HG03520 (cell line): ENCODE results near the gene LUC7L.
"Not testable (repeated sequence)": the region's sequence is repeated elsewhere in the genome, so short reads cannot be mapped to it uniquely, and the experiment has no call there.

Experiments
- ATAC-seq: cut with Tn5 transposase; IDR thresholded peaks from one replicate; pipeline ENCODE4 v1.9.1; 2021; ENCODE audit warnings: mild to moderate bottlenecking, moderate library complexity; ENCODE audit not compliant: unreplicated experiment

LUC7L gene

DNA sequence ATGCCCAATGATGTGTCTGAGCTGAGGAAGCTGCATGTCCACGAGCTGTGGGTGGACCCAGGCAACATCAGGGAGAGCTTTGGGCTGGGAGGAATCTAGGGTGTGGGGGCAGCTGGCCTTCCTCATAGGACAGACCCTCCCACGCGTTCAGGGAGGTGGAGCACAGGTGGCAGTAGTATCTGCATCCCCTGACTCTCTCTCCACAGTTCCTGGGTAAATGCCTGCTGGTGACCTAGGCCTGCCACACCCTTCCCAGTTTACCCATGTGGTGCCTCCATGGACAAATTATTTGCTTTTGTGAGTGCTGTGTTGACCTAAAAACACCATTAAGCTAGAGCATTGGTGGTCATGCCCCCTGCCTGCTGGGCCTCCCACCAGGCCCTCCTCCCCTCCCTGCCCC is 60.2 kb downstream of the LUC7L start:
- no peak for ATAC-seq

DNA sequence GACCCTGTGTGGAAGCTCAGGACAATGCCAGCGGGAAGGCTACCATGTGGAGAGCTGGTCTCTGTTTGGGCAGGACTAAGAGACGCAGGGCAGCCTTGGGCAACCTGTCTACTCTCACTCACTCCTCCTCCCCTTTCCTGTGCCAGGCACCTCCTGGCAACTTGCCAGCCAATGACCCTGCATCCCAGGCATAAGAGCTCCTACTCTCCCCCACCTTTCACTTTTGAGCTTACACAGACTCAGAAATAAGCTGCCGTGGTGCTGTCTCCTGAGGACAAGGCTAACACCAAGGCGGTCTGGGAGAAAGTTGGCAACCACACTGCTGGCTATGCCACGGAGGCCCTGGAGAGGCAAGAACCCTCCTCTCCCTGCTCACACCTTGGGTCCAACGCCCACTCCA is 60.8 kb downstream of the LUC7L start:
- ATAC-seq = no peak

GRCh38 chr16:167122-167690 is 62.0 kb downstream of the LUC7L start:
- ATAC-seq = no peak

DNA sequence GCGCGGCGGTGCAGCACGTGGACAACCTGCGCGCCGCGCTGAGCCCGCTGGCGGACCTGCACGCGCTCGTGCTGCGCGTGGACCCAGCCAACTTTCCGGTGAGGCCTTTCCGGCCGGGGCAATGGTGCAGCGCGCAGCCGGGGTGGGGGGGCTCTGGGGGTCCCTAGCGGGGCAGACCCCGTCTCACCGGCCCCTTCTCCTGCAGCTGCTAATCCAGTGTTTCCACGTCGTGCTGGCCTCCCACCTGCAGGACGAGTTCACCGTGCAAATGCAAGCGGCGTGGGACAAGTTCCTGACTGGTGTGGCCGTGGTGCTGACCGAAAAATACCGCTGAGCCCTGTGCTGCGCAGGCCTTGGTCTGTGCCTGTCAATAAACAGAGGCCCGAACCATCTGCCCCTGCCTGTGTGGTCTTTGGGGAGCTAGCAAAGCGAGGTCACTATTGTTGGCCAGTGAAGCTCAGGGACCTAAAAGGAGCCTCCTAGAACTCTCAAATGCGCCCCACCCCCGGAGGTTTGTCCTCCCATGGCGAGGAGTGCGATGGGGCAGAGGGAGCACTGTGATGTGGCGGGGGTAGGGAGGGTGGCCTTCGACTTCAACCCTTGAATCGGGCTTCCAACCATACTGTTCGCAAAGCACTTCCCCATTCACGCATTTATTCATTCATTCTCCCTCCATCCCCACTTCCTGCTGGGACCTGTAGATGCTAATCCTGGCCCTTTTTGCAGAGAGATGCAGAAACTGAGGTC is 62.7 kb downstream of the LUC7L start:
- ATAC-seq = no peak

- no peak for ATAC-seq
Observed at GRCh38 chr16:165539-166374, 63.5 kb downstream of the LUC7L start, which contains the start of gene HBM. Gene HBM (plus strand): TSS chr16:165978. CDS start chr16:165998, 20 bp downstream.

DNA sequence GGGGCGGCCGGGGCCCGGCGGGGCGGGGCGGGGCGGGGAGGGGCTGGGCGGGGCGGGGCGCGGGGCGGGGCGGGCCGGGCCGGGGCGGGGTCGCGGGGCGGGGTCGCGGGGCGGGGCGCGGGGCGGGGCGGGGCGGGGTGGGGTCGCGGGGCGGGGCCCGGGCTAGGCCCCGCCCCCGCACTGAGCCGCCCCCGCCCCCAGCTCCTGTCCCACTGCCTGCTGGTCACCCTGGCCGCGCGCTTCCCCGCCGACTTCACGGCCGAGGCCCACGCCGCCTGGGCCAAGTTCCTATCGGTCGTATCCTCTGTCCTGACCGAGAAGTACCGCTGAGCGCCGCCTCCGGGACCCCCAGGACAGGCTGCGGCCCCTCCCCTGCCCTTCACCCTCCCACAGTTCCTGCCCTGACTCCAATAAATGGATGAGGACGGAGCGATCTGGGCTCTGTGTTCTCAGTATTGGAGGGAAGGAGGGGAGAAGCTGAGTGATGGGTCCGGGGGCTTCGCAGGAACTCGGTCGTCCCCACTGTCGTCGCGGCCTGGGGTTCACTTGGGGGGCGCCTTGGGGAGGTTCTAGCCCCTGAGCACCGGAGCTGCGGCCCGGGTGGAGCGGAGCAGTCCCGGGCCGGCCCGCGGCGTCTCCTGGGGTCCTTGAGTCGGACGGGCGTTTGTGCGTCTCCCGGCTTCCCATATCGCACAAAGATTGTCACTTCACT is 64.3 kb downstream of the LUC7L start:
- no peak for ATAC-seq

- ATAC-seq = not testable (repeated sequence)
Observed at GRCh38 chr16:164134-164823, 65.0 kb downstream of the LUC7L start.

- ATAC-seq = not testable (repeated sequence)
Observed at GRCh38 chr16:163696-164095, 65.6 kb downstream of the LUC7L start.

- ATAC-seq = not testable (repeated sequence)
Observed at GRCh38 chr16:163139-163538, 66.1 kb downstream of the LUC7L start.

GRCh38 chr16:162271-162991 is 66.8 kb downstream of the LUC7L start:
- no peak for ATAC-seq

GRCh38 chr16:160691-161190 is 68.5 kb downstream of the LUC7L start:
- ATAC-seq = no peak

DNA sequence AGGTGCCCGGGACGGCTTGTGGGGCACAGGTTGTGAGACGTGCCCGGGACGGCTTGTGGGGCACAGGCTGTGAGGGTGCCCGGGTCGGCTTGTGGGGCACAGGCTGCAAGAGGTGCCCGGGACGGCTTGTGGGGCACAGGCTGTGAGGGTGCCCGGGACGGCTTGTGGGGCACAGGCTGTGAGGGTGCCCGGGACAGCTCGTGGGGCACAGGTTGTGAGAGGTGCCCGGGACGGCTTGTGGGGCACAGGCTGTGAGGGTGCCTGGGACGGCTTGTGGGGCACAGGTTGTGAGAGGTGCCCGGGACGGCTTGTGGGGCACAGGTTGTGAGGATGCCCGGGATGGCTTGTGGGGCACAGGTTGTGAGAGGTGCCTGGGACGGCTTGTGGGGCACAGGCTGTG is 69.0 kb downstream of the LUC7L start:
- ATAC-seq = not testable (repeated sequence)

- ATAC-seq = no peak
Observed at GRCh38 chr16:159136-159849, 70.0 kb downstream of the LUC7L start.

GRCh38 chr16:155031-155398 is 74.2 kb downstream of the LUC7L start:
- no peak for ATAC-seq

GRCh38 chr16:154217-155030 is 74.8 kb downstream of the LUC7L start:
- no peak for ATAC-seq

DNA sequence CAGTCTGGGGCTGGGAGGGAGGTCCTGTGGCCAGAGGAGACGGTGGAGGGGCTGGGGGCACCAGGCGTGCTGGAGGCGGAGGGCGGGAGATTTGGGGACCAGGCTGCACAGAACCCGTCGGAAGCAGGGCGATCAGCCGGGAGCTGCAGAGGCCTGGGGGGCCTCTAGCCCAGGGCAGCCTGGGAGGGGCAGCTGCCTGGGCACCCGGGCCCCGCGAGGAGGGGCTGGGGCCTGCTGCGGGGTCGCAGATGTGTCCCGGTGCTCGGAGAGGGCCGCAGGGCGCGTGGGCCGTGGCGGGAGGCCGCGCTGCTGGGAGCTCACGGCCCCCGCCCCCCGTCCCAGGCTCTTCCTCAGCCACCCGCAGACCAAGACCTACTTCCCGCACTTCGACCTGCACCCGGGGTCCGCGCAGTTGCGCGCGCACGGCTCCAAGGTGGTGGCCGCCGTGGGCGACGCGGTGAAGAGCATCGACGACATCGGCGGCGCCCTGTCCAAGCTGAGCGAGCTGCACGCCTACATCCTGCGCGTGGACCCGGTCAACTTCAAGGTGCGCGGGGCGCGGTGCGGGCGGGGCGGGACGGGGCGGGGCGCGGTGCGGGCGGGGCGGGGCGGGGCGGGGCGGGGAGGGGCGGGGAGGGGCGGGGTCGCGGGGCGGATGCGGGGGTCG is 75.6 kb downstream of the LUC7L start:
- not testable (repeated sequence) for ATAC-seq

DNA sequence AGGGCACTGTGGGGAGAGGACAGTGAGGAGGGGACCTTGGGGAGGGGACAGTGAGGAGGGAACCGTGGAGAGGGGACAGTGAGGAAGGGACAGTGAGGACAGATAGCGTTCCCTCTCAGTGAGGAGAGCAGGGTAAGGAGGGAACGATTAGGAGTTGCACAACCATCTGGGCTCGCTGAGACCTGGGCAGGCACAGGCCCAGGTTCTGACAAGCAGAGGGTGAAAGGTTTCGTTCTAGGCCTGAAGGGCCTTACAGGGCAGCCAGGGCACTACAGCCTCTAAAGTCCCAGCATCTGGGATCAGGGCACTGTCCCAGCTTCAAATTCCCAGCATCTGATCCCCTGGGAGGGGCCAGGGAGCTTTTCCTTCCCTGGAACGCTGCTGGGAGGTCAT is 76.1 kb downstream of the LUC7L start:
- not testable (repeated sequence) for ATAC-seq
